ENCODE measurements around the gene MDGA2.
"Not testable (repeated sequence)": the region's sequence is repeated elsewhere in the genome, so short reads cannot be mapped to it uniquely, and the experiment has no call there.

The MDGA2 gene

GRCh38 chr14:47240748-47241437, 434.5 kb downstream of the MDGA2 start:
- no peak for DNase-seq (ENCODE audit: low read depth in 3 of 3)

GRCh38 chr14:47235619-47236018, 439.8 kb downstream of the MDGA2 start:
- no peak for DNase-seq (ENCODE audit: low read depth in 3 of 3)

GRCh38 chr14:47226877-47227520, 448.4 kb downstream of the MDGA2 start:
- no peak for DNase-seq (ENCODE audit: low read depth in 3 of 3)

GRCh38 chr14:47223656-47224055, 451.7 kb downstream of the MDGA2 start:
- DNase-seq (ENCODE audit: low read depth in 3 of 3), result no peak

- no peak for DNase-seq (ENCODE audit: low read depth in 3 of 3)
Measured at GRCh38 chr14:47220096-47220495, 455.3 kb downstream of the MDGA2 start.

GRCh38 chr14:47211263-47211662, 464.1 kb downstream of the MDGA2 start:
- no peak for DNase-seq (ENCODE audit: low read depth in 3 of 3)

GRCh38 chr14:47210099-47210498, 465.3 kb downstream of the MDGA2 start:
- no peak for DNase-seq (ENCODE audit: low read depth in 3 of 3)

GRCh38 chr14:47208434-47208833, 467.0 kb downstream of the MDGA2 start:
- no peak for DNase-seq (ENCODE audit: low read depth in 3 of 3)

GRCh38 chr14:47207617-47208016, 467.8 kb downstream of the MDGA2 start:
- DNase-seq (ENCODE audit: low read depth in 3 of 3), result no peak

- DNase-seq (ENCODE audit: low read depth in 3 of 3), result no peak
Measured at GRCh38 chr14:47200740-47201139, 474.7 kb downstream of the MDGA2 start.

- DNase-seq (ENCODE audit: low read depth in 3 of 3), result no peak
Measured at GRCh38 chr14:47195582-47195981, 479.8 kb downstream of the MDGA2 start.

- no peak for DNase-seq (ENCODE audit: low read depth in 3 of 3)
Measured at GRCh38 chr14:47194055-47194454, 481.4 kb downstream of the MDGA2 start.

GRCh38 chr14:47192203-47192602, 483.2 kb downstream of the MDGA2 start:
- not testable (repeated sequence) for DNase-seq (ENCODE audit: low read depth in 3 of 3)

- no peak for DNase-seq (ENCODE audit: low read depth in 3 of 3)
Measured at GRCh38 chr14:47191700-47192099, 483.7 kb downstream of the MDGA2 start.

GRCh38 chr14:47189911-47190484, 485.4 kb downstream of the MDGA2 start:
- DNase-seq (ENCODE audit: low read depth in 3 of 3), result no peak

- no peak for DNase-seq (ENCODE audit: low read depth in 3 of 3)
Measured at GRCh38 chr14:47186486-47186885, 488.9 kb downstream of the MDGA2 start.

GRCh38 chr14:47179906-47180305, 495.5 kb downstream of the MDGA2 start:
- DNase-seq (ENCODE audit: low read depth in 3 of 3), result no peak

- not testable (repeated sequence) for DNase-seq (ENCODE audit: low read depth in 3 of 3)
Measured at GRCh38 chr14:47171896-47172295, 503.5 kb downstream of the MDGA2 start.

GRCh38 chr14:47167402-47167801, 508.0 kb downstream of the MDGA2 start:
- no peak for DNase-seq (ENCODE audit: low read depth in 3 of 3)

GRCh38 chr14:47155395-47155794, 520.0 kb downstream of the MDGA2 start:
- DNase-seq (ENCODE audit: low read depth in 3 of 3), result no peak

GRCh38 chr14:47154276-47154797, 521.1 kb downstream of the MDGA2 start:
- no peak for DNase-seq (ENCODE audit: low read depth in 3 of 3)

GRCh38 chr14:47153746-47154145, 521.7 kb downstream of the MDGA2 start:
- no peak for DNase-seq (ENCODE audit: low read depth in 3 of 3)

GRCh38 chr14:47150267-47150666, 525.1 kb downstream of the MDGA2 start:
- DNase-seq (ENCODE audit: low read depth in 3 of 3), result no peak
